ENCODE measurements around the gene TSPAN4.

TSPAN4 gene

GRCh38 chr11:900545-900944 lies 57.9 kb downstream of the TSPAN4 start:
- no peak for DNase-seq
- no peak for TF ChIP-seq POLR2A (IDR thresholded peaks at IDR 0.05; ENCODE audit: low read length)
- TF ChIP-seq GATA1 (IDR thresholded peaks at IDR 0.05; ENCODE audit: low read depth, low read length), result no peak

- no peak for DNase-seq
- TF ChIP-seq GATA1 (IDR thresholded peaks at IDR 0.05; ENCODE audit: low read depth, low read length), result no peak
- no peak for TF ChIP-seq POLR2A (IDR thresholded peaks at IDR 0.05; ENCODE audit: low read length)
Observed at GRCh38 chr11:901452-902061, 58.9 kb downstream of the TSPAN4 start.

GRCh38 chr11:904380-904779 lies 61.7 kb downstream of the TSPAN4 start:
- TF ChIP-seq GATA1 (IDR thresholded peaks at IDR 0.05; ENCODE audit: low read depth, low read length) (no peak), POLR2A (IDR thresholded peaks at IDR 0.05; ENCODE audit: low read length) (no peak)
- DNase-seq, result no peak

DNA sequence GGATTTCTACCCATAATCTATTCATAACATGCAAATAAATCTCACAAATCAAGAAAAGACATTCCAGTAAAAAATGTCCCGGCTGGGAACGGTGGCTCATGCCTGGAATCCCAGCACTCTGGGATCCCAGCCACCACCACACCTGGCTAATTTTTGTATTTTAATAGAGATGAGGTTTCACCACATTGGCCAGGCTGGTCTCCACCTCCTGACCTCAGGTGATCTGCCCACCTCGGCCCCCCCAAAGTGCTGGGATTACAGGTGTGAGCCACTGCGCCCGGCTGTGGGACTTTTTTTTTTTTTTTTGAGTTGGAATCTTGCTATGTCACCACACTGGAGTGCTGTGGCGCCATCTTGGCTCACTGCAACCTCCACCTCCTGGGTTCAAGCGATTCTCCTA lies 63.3 kb downstream of the TSPAN4 start:
- DNase-seq, result no peak
- TF ChIP-seq POLR2A (IDR thresholded peaks at IDR 0.05; ENCODE audit: low read length), result no peak
- no peak for TF ChIP-seq GATA1 (IDR thresholded peaks at IDR 0.05; ENCODE audit: low read depth, low read length)

DNA sequence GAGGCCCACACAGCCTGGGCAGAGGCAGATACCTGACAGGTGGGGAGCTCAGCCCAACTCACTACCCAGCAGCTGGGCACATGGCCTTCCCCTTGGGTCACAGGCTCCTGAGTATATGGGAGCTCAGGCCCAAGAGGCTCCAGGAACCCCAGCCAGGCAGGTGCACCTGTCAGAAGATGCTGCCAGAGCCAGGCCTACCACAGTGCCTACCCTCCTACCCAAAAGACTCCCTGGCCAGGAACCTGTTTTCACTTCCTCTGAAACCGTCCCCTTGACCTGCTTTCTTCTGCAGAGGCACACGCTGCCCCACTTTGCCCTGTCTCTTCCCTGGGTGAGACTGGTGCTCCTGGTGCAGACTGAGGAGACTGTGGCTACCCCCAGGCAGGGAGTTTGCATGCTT lies 65.0 kb downstream of the TSPAN4 start:
- TF ChIP-seq GATA1 (IDR thresholded peaks at IDR 0.05; ENCODE audit: low read depth, low read length) (no peak), POLR2A (IDR thresholded peaks at IDR 0.05; ENCODE audit: low read length) (no peak)
- DNase-seq, result no peak

- peak; percentile 95 for DNase-seq
- no peak for TF ChIP-seq GATA1 (IDR thresholded peaks at IDR 0.05; ENCODE audit: low read depth, low read length)
- peak; percentile 83 for TF ChIP-seq POLR2A (IDR thresholded peaks at IDR 0.05; ENCODE audit: low read length)
Observed at GRCh38 chr11:908273-908672, 65.6 kb downstream of the TSPAN4 start.

GRCh38 chr11:909406-909805 lies 66.8 kb downstream of the TSPAN4 start:
- DNase-seq, result no peak
- TF ChIP-seq GATA1 (IDR thresholded peaks at IDR 0.05; ENCODE audit: low read depth, low read length), result no peak
- TF ChIP-seq POLR2A (IDR thresholded peaks at IDR 0.05; ENCODE audit: low read length), result no peak

DNA sequence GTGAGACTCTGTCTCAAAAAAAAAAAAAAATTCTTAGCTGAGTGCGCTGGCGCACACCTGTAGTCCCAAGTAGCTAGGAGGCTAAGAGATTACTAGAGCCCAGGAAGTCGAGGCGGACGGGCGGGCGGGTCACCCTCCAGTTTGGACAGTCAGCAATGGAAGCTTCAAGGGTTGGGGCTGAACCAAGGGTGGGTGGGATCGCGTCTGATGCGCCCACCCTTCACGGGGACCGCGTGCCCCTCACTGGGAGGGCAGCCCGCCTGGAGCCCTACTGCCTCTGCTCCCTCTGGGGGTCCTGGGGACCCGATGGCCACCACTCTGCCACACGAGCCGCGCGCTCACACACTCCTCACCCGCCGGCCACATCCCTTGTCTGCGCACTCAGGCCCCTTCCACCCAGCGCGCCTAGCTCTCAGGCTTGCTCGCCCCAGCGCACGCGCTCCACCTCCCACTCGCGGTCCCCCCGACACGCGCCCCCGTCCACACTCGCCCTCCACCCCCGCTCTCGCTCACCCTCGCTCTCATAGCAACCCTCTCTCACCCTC lies 67.5 kb downstream of the TSPAN4 start:
- no peak for TF ChIP-seq POLR2A (IDR thresholded peaks at IDR 0.05; ENCODE audit: low read length)
- no peak for TF ChIP-seq GATA1 (IDR thresholded peaks at IDR 0.05; ENCODE audit: low read depth, low read length)
- peak; percentile 59 to 63 for DNase-seq

- TF ChIP-seq GATA1 (IDR thresholded peaks at IDR 0.05; ENCODE audit: low read depth, low read length), result no peak
- peak; percentile 55 for TF ChIP-seq POLR2A (IDR thresholded peaks at IDR 0.05; ENCODE audit: low read length)
- DNase-seq, result peak; percentile 87 to 91
Observed at GRCh38 chr11:910589-911030, 68.0 kb downstream of the TSPAN4 start, which contains the start of gene CHID1. TSS of gene CHID1 (minus strand) at chr11:910810. CDS start at chr11:904816, 5,994 bp downstream.

DNA sequence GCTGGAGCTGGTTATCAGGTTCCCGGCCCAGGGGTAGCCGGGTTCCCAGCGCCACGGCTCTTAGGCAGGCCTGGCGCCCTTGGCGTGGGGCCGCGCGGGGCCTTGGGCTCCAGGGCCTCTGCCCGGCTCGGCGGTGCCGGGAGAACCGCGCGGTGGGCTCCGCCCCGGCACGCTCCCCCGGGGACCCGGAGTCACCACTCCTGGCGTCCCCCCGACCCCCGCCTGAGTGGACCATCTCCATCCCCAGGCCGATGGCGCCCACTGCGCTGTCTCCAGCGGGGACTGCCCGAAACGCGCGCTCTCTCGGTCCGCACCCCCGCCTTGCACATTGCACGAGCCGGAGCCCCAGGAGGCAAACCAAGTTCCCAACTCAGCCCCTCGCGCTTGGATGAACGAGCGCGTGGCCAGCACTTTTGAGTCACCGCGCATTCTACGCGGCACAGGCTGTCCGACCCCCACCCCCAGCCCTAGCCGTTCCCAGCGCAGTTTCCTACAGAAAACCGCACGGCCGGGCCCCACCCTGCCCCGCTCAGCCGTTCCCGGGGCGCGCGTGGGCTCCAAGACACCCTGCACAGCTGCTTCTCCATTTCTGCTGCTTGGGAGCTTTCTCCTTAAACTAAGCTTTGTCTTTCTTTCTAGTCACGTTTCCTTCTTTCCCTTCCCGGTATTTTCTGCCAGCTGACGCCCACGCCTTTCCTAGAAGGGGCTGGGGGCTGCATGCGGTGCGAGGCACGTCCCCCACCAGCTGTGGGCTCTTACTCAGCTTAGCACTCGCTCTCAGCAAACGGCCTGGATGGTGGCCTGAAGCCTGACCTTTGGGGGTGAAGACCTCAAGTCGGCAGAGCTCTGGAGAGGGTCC lies 68.6 kb downstream of the TSPAN4 start:
- DNase-seq, result peak; percentile 70 to 78
- TF ChIP-seq GATA1 (IDR thresholded peaks at IDR 0.05; ENCODE audit: low read depth, low read length) (no peak), POLR2A (IDR thresholded peaks at IDR 0.05; ENCODE audit: low read length) (no peak)

DNA sequence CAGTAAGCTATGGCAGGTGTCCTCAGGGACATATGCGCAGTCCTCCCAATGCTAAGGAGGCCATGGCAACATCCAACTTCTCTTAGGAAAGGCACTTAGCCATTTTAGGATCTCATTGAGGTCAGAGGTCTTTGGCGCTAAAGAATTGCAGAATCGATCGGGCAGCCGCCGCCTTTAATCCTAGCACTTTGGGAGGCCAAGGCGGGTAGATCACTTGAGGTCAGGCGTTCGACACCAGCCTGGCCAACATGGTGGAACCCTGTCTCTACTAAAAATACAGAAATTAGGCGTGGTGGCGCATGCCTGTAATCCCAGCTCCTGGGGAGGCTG lies 69.2 kb downstream of the TSPAN4 start:
- no peak for DNase-seq

DNA sequence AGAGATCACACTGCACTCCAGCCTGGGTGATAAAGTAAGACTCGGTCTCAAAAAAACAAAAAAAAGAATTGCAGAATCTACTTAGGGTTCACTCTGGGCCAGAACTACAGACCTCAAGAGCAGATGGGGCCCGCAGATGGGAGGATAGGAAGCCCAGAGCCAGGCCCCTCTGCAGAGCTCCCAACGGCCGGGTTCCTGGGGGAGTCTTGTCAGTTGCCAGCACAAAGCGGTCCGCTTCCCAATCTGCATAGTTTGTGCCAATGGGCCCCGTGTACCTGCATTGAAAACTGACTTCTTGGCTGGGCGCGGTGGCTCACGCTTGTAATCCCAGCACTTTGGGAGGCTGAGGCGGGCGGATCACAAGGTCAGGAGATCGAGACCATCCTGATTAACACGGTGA lies 69.6 kb downstream of the TSPAN4 start:
- TF ChIP-seq POLR2A (IDR thresholded peaks at IDR 0.05; ENCODE audit: low read length), result no peak
- no peak for TF ChIP-seq GATA1 (IDR thresholded peaks at IDR 0.05; ENCODE audit: low read depth, low read length)

More for the DNA sequence above, 69.2 kb downstream of the TSPAN4 start:
- no peak for TF ChIP-seq POLR2A (IDR thresholded peaks at IDR 0.05; ENCODE audit: low read length)
- TF ChIP-seq GATA1 (IDR thresholded peaks at IDR 0.05; ENCODE audit: low read depth, low read length), result no peak

GRCh38 chr11:913043-913442 lies 70.4 kb downstream of the TSPAN4 start:
- no peak for DNase-seq
- TF ChIP-seq GATA1 (IDR thresholded peaks at IDR 0.05; ENCODE audit: low read depth, low read length), result no peak
- TF ChIP-seq POLR2A (IDR thresholded peaks at IDR 0.05; ENCODE audit: low read length), result no peak

More for the DNA sequence above, 69.6 kb downstream of the TSPAN4 start:
- peak in 1 of 2 experiments; percentile 39 for DNase-seq

- DNase-seq, result no peak
- TF ChIP-seq GATA1 (IDR thresholded peaks at IDR 0.05; ENCODE audit: low read depth, low read length) (no peak), POLR2A (IDR thresholded peaks at IDR 0.05; ENCODE audit: low read length) (no peak)
Observed at GRCh38 chr11:914204-914603, 71.6 kb downstream of the TSPAN4 start.
